ENCODE measurements around the gene ATP6AP1.

- TF ChIP-seq CTCF (IDR thresholded peaks at IDR 0.05; ENCODE audit: low read depth, low read length, poor library complexity, severe bottlenecking) = no peak
- no peak for TF ChIP-seq EZH2phosphoT487 (IDR thresholded peaks at IDR 0.05; ENCODE audit: borderline replicate concordance, low read length)
These were observed 18.0 kb downstream of the ATP6AP1 start for GRCh38 chrX:154446430-154446829.

Measured in DOHH2 (cell line).